GM12878 (cell line): Measurements from ENCODE around the gene APOE. TPM values are rescaled to one million over a fixed set of nuclear protein-coding genes. Genes with fewer than 3 reads are reported as not detected.

Source experiments
- ATAC-seq: fragments of 200-7000 bp; cut with Tn5 transposase; 3 replicates; pipeline ENCODE4 v1.9.1; 2020; ENCODE audit warnings: mild to moderate bottlenecking, moderate library complexity
- BruUV-seq: library from RNA; stranded (reverse); fragments of 400-500 nt; replicated peaks from 2 replicates; lab custom pipeline; 2021; lab: Mats Ljungman, UMichigan
- CTCF ChIA-PET: fragments of 300-600 bp; sonication (Branson Sonifier 250); formaldehyde crosslinking; extraction: SDS; loops from one replicate; lab custom pipeline; 2021; ENCODE audit warnings: inconsistent platforms; lab: Yijun Ruan, JAX
- POLR2A ChIA-PET: fragments of 350-600 bp; formaldehyde crosslinking; extraction: SDS; loops from one replicate; lab custom pipeline; 2021; ENCODE audit warnings: inconsistent platforms; lab: Charles Lee
- RAD21 ChIA-PET: fragments of 300-600 bp; sonication (Branson Sonifier 250); formaldehyde crosslinking; loops from one replicate; lab custom pipeline; 2023; ENCODE audit warnings: antibody characterized with exemption; ENCODE audit not compliant: unreplicated experiment; lab: Charles Lee
- SMC1A ChIA-PET: fragments of 300-600 bp; sonication (Branson Sonifier 250); formaldehyde crosslinking; loops from one replicate; lab custom pipeline; 2023; ENCODE audit not compliant: unreplicated experiment, uncharacterized antibody; lab: Charles Lee
- DNase-seq: peaks from one replicate; pipeline ENCODE4 v3.0.0-alpha.2; 2011; ENCODE audit warnings: low read depth, low spot score
- FAIRE-seq: peaks from 3 replicates; lab custom pipeline; 2011; peaks lifted over from hg19 to GRCh38; lab: Jason Lieb, UNC
- H2AFZ ChIP-seq: 2 replicates; pipeline ENCODE4 v1.6.0; 2011; ENCODE audit warnings: low read depth, low read length, control low read depth; ENCODE audit not compliant: control insufficient read depth
- H3K27ac ChIP-seq: 2 replicates; pipeline ENCODE4 v1.5.1; 2011; ENCODE audit warnings: control low read depth; ENCODE audit not compliant: control insufficient read depth, insufficient read depth
- H3K27me3 ChIP-seq, 2 experiments: replicated peaks in 1 of 2; 2 replicates each; pipeline versions ENCODE4 v1.6.0 to v1.6.1; 2011; ENCODE audit warnings: low read length in 1 of 2; ENCODE audit not compliant: control insufficient read depth in 2 of 2, insufficient read depth in 2 of 2
- H3K36me3 ChIP-seq, 2 experiments: 2 replicates each; pipeline ENCODE4 v1.5.1; 2011; ENCODE audit warnings: low read length in 1 of 2; ENCODE audit not compliant: control insufficient read depth in 2 of 2, insufficient read depth in 2 of 2
- H3K4me1 ChIP-seq: 2 replicates; pipeline ENCODE4 v1.6.1; 2011; ENCODE audit warnings: mild to moderate bottlenecking, low read length, moderate library complexity, mixed read lengths; ENCODE audit not compliant: control insufficient read depth, insufficient read depth
- H3K4me2 ChIP-seq: 2 replicates; pipeline ENCODE4 v1.6.0; 2011; ENCODE audit warnings: control low read depth; ENCODE audit not compliant: control insufficient read depth, insufficient read depth
- H3K4me3 ChIP-seq: fragments of 200-600 bp; sonication (generic); 2 replicates; pipeline ENCODE4 v1.5.1; 2016
- H3K79me2 ChIP-seq: 2 replicates; pipeline ENCODE4 v1.6.0; 2011; ENCODE audit warnings: low read length; ENCODE audit not compliant: control insufficient read depth, insufficient read depth
- H3K9ac ChIP-seq: 2 replicates; pipeline ENCODE4 v1.8.0; 2011; ENCODE audit warnings: low read length, control low read depth, mixed read lengths; ENCODE audit not compliant: control insufficient read depth, insufficient read depth
- H3K9me3 ChIP-seq: replicated peaks from 3 replicates; pipeline ENCODE4 v1.5.1; 2011; ENCODE audit warnings: mild to moderate bottlenecking, low read length; ENCODE audit not compliant: control insufficient read depth, insufficient read depth
- H4K20me1 ChIP-seq: 2 replicates; pipeline ENCODE4 v1.6.0; 2011; ENCODE audit not compliant: control insufficient read depth, insufficient read depth
- BHLHE40 ChIP-seq, 2 experiments: fragments of 450-650 bp in 1 of 2; IDR thresholded peaks; 2 replicates each; pipeline ENCODE4 v1.6.1; 2011 to 2017; ENCODE audit warnings: low read depth in 2 of 2, borderline replicate concordance in 1 of 2, improper control_type of control experiment in 1 of 2, low read length in 1 of 2, mild to moderate bottlenecking in 1 of 2
- CBFB ChIP-seq: IDR thresholded peaks from 2 replicates; pipeline ENCODE4 v1.6.1; 2016; ENCODE audit warnings: antibody characterized with exemption, low read depth
- CHD4 ChIP-seq: fragments of 200-600 bp; sonication (generic); IDR thresholded peaks from 2 replicates; pipeline ENCODE4 v1.6.1; 2016; ENCODE audit warnings: mild to moderate bottlenecking
- CREM ChIP-seq: IDR thresholded peaks from 2 replicates; pipeline ENCODE4 v1.6.1; 2014; ENCODE audit warnings: antibody characterized with exemption, low read depth
- ELK1 ChIP-seq: IDR thresholded peaks from 2 replicates; pipeline ENCODE4 v1.6.1; 2012; ENCODE audit warnings: low read depth, low read length, improper control_type of control experiment
- IKZF1 ChIP-seq: fragments of 450-650 bp; conservative IDR thresholded peaks from 2 replicates; pipeline ENCODE4 v1.6.1; 2017; ENCODE audit warnings: antibody characterized with exemption, mild to moderate bottlenecking
- IKZF2 ChIP-seq, 2 experiments: fragments of 450-650 bp; IDR thresholded peaks; 2 replicates each; pipeline ENCODE4 v1.6.1; 2017; ENCODE audit warnings: mild to moderate bottlenecking in 2 of 2, moderate library complexity in 2 of 2
- MXI1 ChIP-seq: fragments of 150-350 bp; IDR thresholded peaks from 2 replicates; pipeline ENCODE4 v1.6.1; 2011; ENCODE audit warnings: low read depth, mild to moderate bottlenecking, inconsistent platforms, low read length, improper control_type of control experiment
- NBN ChIP-seq: fragments of 450-650 bp; IDR thresholded peaks from 2 replicates; pipeline ENCODE4 v1.6.1; 2016
- NFIC ChIP-seq: IDR thresholded peaks from 2 replicates; pipeline ENCODE4 v1.6.1; 2012; ENCODE audit warnings: low read depth, mild to moderate bottlenecking, inconsistent platforms, low read length, moderate library complexity
- NRF1 ChIP-seq: conservative IDR thresholded peaks from 2 replicates; pipeline ENCODE4 v1.6.1; 2011; ENCODE audit warnings: mild to moderate bottlenecking, low read depth, low read length, improper control_type of control experiment
- SIN3A ChIP-seq: IDR thresholded peaks from 2 replicates; pipeline ENCODE4 v1.6.1; 2012; ENCODE audit warnings: low read depth, low read length, improper control_type of control experiment
- SIX5 ChIP-seq: IDR thresholded peaks from 2 replicates; pipeline ENCODE4 v1.6.1; 2011; ENCODE audit warnings: mild to moderate bottlenecking, low read depth, low read length, moderate library complexity; ENCODE audit not compliant: severe bottlenecking
- SUPT20H ChIP-seq: IDR thresholded peaks from 2 replicates; pipeline ENCODE4 v1.6.1; 2011; ENCODE audit warnings: low read depth, mild to moderate bottlenecking, low read length, moderate library complexity, borderline replicate concordance; ENCODE audit not compliant: control insufficient read depth
- ZNF274 ChIP-seq: IDR thresholded peaks from one replicate; pipeline ENCODE4 v1.8.0; 2011; ENCODE audit not compliant: insufficient read length, insufficient read depth
- WGBS: methylation state at CpG from one replicate; pipeline ENCODE4 v1.1.6; 2016; ENCODE audit warnings: low lambda C conversion rate; ENCODE audit not compliant: insufficient replicate concordance, insufficient coverage; ENCODE audit errors: missing lambda C conversion rate; 5-methylcytosine and 5-hydroxymethylcytosine counted together
- in situ Hi-C: fragments of 300-500 bp; cut with MboI; formaldehyde crosslinking; loops from 9 replicates; pipeline ENCODE4 v1.14.3; 2018; ENCODE audit warnings: mixed read lengths
- intact Hi-C: fragments of 100-400 bp; cut with micrococcal nuclease; formaldehyde crosslinking; loops from one replicate; pipeline ENCODE4 v1.14.2; 2022; ENCODE audit not compliant: unreplicated experiment
- polyA plus RNA-seq, 11 experiments: library from polyadenylated mRNA; depleted of rRNA in 4 of 11; unstranded in 6 of 11; stranded (reverse) in 5 of 11; fragments of >200 nt; fragmentation: Nextera tagmentation in 4 of 11; fragmentation: Illumina TruSeq in 1 of 11; extraction: Ambion mirVana in 4 of 11; extraction: Trizol in 1 of 11; gene quantifications; 1 replicate in 1 of 11; 2 replicates in 10 of 11; pipeline versions ENCODE4 v1.2.1 to v1.2.3, GENCODE V29; 2011 to 2016; ENCODE audit warnings: inconsistent platforms in 2 of 11, missing spikeins in 2 of 11, low read depth in 1 of 11
- total RNA-seq, 4 experiments: library from RNA; depleted of rRNA in 3 of 4; stranded (reverse); fragments of >200 nt in 3 of 4; fragmentation: Illumina TruSeq in 1 of 4; extraction: Trizol in 1 of 4; gene quantifications; 2 replicates each; pipeline versions ENCODE4 v1.2.1 to v1.2.3, GENCODE V29; 2013 to 2021

The APOE gene
- total and polyA plus RNA-seq, 10 of the 15 experiments (the other 5 are each of a cell fraction or from before 2014, with no cell fraction given) = 0.22 to 3.7 (median 0.44) TPM; not detected in 4

- Histone ChIP-seq H3K9ac (no peak overlapping the region), H3K27me3 (no peaks in the 10 kb centered on the region), H4K20me1 (no peaks in the 10 kb centered on the region), H3K27ac (no peak overlapping the region), H3K79me2 (peaks cover 4% of the 10 kb centered on the region), H3K4me1 (peaks cover 6% of the 10 kb centered on the region), H3K9me3 (no peaks in the 10 kb centered on the region), H3K36me3 (no peaks in the 10 kb centered on the region), H3K4me2 (no peak overlapping the region), H2AFZ (no peak overlapping the region), H3K4me3 (no peak overlapping the region)
- in situ Hi-C loops = no loop called here
- ChIA-PET POLR2A (no interaction called here), RAD21 (no interaction called here), SMC1A (no interaction called here), CTCF (interaction anchor here (1.5 to 3.8 kb wide), 3 partner anchors 40 to 110 kb away, joined by 3 to 37 read pairs (median 4); no protein-coding TSS in a partner anchor)
- WGBS = 79% methylated on average over 9 of the region's 9 CpGs
- ATAC-seq (no peak), FAIRE-seq (no peak), DNase-seq (no peak)
- intact Hi-C loops = no loop called here
- TF ChIP-seq IKZF2 (IDR thresholded peaks at IDR 0.05) = no peak
- no peak for TF ChIP-seq MXI1
- no peak for TF ChIP-seq SUPT20H
- no peak for TF ChIP-seq CBFB
- TF ChIP-seq SIX5 = no peak
- no peak for TF ChIP-seq ELK1
- TF ChIP-seq CREM = no peak
- no peak for TF ChIP-seq SIN3A
- TF ChIP-seq BHLHE40 (IDR thresholded peaks at IDR 0.05; ENCODE audit: borderline replicate concordance in 1 of 2, low read depth in 2 of 2, low read length in 1 of 2) = no peak
- TF ChIP-seq IKZF1 = no peak
- TF ChIP-seq NFIC = no peak
- no peak for TF ChIP-seq NRF1
- TF ChIP-seq ZNF274 = no peak
- TF ChIP-seq NBN = no peak
- TF ChIP-seq CHD4 = no peak
- BruUV-seq = no TSS peak
Observed at GRCh38 chr19:44949550-44949949, 44.0 kb downstream of the APOE start.
